IMR-90 (cell line): ENCODE results near the gene RPTOR.

Experiments used
- CEBPB ChIP-seq: IDR thresholded peaks from 2 replicates; pipeline ENCODE4 v1.6.1; 2012; ENCODE audit warnings: low read depth, low read length, improper control_type of control experiment
- CHD1 ChIP-seq: IDR thresholded peaks from 2 replicates; pipeline ENCODE4 v1.6.1; 2012; ENCODE audit warnings: low read depth, low read length, improper control_type of control experiment
- CTCF ChIP-seq: conservative IDR thresholded peaks from 2 replicates; pipeline ENCODE4 v1.5.1; 2012; ENCODE audit warnings: mild to moderate bottlenecking, low read depth, low read length, improper control_type of control experiment
- ELK1 ChIP-seq: fragments of 150-350 bp; IDR thresholded peaks from 2 replicates; pipeline ENCODE4 v1.6.1; 2016; ENCODE audit warnings: low read depth, mild to moderate bottlenecking, low read length, moderate library complexity, borderline replicate concordance
- FOS ChIP-seq: fragments of 150-350 bp; IDR thresholded peaks from 2 replicates; pipeline ENCODE4 v1.6.1; 2016; ENCODE audit warnings: low read depth, low read length
- MAFK ChIP-seq: IDR thresholded peaks from 2 replicates; pipeline ENCODE4 v1.6.1; 2012; ENCODE audit warnings: low read depth, low read length, improper control_type of control experiment
- MAZ ChIP-seq: IDR thresholded peaks from 2 replicates; pipeline ENCODE4 v1.6.1; 2012; ENCODE audit warnings: low read depth, mild to moderate bottlenecking, low read length, improper control_type of control experiment, moderate library complexity, borderline replicate concordance
- MXI1 ChIP-seq: IDR thresholded peaks from 2 replicates; pipeline ENCODE4 v1.6.1; 2012; ENCODE audit warnings: low read depth, mild to moderate bottlenecking, low read length, moderate library complexity, borderline replicate concordance
- POLR2A ChIP-seq: IDR thresholded peaks from 2 replicates; pipeline ENCODE4 v1.6.1; 2012; ENCODE audit warnings: mild to moderate bottlenecking, low read depth, low read length
- RAD21 ChIP-seq: IDR thresholded peaks from 2 replicates; pipeline ENCODE4 v1.6.1; 2012; ENCODE audit warnings: low read length, improper control_type of control experiment
- RCOR1 ChIP-seq: IDR thresholded peaks from 2 replicates; pipeline ENCODE4 v1.6.1; 2012; ENCODE audit warnings: mild to moderate bottlenecking, low read length, improper control_type of control experiment; ENCODE audit not compliant: insufficient replicate concordance
- USF2 ChIP-seq: fragments of 150-350 bp; IDR thresholded peaks from 2 replicates; pipeline ENCODE4 v1.6.1; 2017; ENCODE audit warnings: mild to moderate bottlenecking, antibody characterized with exemption, low read length, low read depth

- TF ChIP-seq CTCF (peak; percentile 78), USF2 (no peak), ELK1 (no peak), MAZ (peak; percentile 64; the same call in 1 of the 2 replicates), CHD1 (no peak), POLR2A (no peak), CEBPB (no peak), MXI1 (no peak), RAD21 (peak; percentile 83), MAFK (no peak), RCOR1 (no peak), FOS (no peak)
These were observed 436.6 kb downstream of the RPTOR start for GRCh38 chr17:80981062-80981902.
